Measurements from ENCODE around the gene POP4. TPM values are rescaled to one million over a fixed set of nuclear protein-coding genes. Genes with fewer than 3 reads are reported as not detected.

The POP4 gene
- total RNA-seq, 4 donors from 2014 or later, result 46.3 to 56.5 (median 54.8) TPM

DNA sequence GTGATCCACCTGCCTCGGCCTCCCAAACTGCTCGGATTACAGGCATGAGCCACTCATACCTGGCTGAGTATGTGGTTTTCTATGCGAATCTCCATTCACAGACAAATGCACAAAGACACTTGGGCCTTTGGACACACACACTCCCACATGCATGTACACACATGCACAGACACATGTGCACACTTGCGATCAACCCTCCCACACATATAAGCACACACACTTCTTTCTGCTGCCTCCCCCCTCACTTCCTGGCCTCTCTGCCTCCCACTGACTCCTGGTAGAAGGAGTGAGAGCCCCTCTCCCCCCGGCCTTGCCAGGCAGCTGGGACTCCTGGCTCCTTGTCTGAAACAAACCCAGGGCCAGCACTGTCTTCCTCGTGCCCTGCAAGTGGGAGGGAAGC, 29.9 kb downstream of the POP4 start:
- Histone ChIP-seq H3K27ac (no peak overlapping the region), H3K27me3 (peaks cover 0 to 3% (median 0%) of the 10 kb centered on the region in 4 donors), H3K4me1 (no peaks in the 10 kb centered on the region), H3K4me3 (no peak overlapping the region), H3K9me3 (no peaks in the 10 kb centered on the region), H3K36me3 (no peaks in the 10 kb centered on the region)
- intact Hi-C loops (cut with DNase I), result no loop called here
- TF ChIP-seq POLR2A (IDR thresholded peaks at IDR 0.05), result no peak
- TF ChIP-seq, protein P1, sequence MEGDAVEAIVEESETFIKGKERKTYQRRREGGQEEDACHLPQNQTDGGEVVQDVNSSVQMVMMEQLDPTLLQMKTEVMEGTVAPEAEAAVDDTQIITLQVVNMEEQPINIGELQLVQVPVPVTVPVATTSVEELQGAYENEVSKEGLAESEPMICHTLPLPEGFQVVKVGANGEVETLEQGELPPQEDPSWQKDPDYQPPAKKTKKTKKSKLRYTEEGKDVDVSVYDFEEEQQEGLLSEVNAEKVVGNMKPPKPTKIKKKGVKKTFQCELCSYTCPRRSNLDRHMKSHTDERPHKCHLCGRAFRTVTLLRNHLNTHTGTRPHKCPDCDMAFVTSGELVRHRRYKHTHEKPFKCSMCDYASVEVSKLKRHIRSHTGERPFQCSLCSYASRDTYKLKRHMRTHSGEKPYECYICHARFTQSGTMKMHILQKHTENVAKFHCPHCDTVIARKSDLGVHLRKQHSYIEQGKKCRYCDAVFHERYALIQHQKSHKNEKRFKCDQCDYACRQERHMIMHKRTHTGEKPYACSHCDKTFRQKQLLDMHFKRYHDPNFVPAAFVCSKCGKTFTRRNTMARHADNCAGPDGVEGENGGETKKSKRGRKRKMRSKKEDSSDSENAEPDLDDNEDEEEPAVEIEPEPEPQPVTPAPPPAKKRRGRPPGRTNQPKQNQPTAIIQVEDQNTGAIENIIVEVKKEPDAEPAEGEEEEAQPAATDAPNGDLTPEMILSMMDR (IDR thresholded peaks at IDR 0.05), result no peak
- no peak for DNase-seq
- 55% methylated on average over 5 of the region's 6 CpGs for WGBS, 2 donors

DNA sequence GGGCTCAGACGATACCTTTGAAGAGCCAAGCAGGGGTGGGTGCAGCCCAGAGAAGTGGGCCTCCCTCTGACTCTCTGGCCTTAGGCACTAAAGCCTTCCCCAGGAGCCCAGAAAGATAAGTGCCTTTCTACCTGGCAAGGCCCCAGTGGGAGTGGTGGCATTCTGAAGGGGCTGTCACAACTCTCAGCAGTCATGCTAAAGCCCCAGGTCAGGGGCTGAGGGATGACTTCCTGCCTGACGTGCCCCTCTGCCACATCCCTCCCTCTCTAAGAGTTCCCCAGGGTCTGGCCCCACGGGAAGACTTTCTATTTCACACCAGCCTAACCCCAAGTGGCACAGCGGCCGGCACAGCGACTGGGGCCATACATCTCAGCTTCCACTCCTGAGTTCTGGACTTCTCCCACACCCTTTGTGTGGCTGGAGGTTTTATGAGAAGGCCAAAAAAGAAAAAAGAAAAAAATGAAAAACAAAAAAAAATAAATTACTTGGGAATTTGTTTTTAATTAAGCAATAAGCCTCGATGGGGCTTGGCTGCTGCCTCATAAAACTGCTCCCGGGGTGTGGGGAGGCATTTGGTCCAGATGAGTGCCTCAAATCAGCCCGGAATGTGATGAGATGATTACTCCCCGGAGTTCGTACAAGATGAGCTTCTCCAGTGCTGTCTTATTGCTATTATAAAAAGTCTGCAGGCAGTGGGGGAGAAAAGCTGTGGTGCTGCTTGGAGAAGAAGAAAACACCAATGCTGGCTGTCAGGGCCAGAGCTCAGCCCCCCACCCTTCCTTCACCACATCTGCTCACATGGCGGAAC, 30.7 kb downstream of the POP4 start:
- Histone ChIP-seq H3K9me3 (no peaks in the 10 kb centered on the region), H3K4me3 (no peak overlapping the region), H3K27me3 (peaks cover 0 to 6% (median 0%) of the 10 kb centered on the region in 4 donors), H3K27ac (no peak overlapping the region), H3K36me3 (no peaks in the 10 kb centered on the region), H3K4me1 (no peaks in the 10 kb centered on the region)
- TF ChIP-seq POLR2A (IDR thresholded peaks at IDR 0.05), result no peak
- TF ChIP-seq, protein P1 (IDR thresholded peaks at IDR 0.05), result no peak
- DNase-seq, result no peak
- intact Hi-C loops (cut with DNase I), result no loop called here
- 63 to 75% methylated on average over 11 to 12 of the region's 12 CpGs for WGBS, 2 donors

DNA sequence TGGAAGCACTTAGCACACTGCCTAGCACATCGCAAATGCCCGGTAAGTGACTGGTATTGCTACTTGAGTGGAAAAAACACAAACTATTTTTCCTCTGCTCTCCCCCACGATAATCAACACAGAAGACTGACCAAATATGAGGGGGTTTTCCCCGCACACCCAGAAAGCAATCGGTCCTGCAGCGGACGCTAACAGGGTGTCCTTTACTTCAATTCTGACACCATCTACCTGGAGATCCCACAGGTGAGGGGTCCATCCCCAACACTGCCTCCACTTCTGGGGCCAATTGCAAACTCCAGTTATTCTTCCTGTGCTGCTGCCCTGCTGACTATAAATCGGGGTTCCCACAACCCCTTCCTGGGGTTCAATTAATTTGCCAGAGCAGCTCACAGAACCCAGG, 33.0 kb downstream of the POP4 start:
- no peaks in the 10 kb centered on the region for H3K9me3 ChIP-seq
- no peak overlapping the region for H3K4me3 ChIP-seq
- TF ChIP-seq, protein P1 (IDR thresholded peaks at IDR 0.05), result no peak
- no peak for TF ChIP-seq POLR2A (IDR thresholded peaks at IDR 0.05)
- H3K27me3 ChIP-seq, result peaks cover 0 to 9% (median 0%) of the 10 kb centered on the region in 4 donors
- 87 to 88% methylated on average over 7 to 8 of the region's 8 CpGs for WGBS, 2 donors
- H3K4me1 ChIP-seq, result no peaks in the 10 kb centered on the region
- H3K36me3 ChIP-seq, result no peaks in the 10 kb centered on the region
- intact Hi-C loops (cut with DNase I), result no loop called here
- no peak overlapping the region for H3K27ac ChIP-seq
- DNase-seq, result no peak

DNA sequence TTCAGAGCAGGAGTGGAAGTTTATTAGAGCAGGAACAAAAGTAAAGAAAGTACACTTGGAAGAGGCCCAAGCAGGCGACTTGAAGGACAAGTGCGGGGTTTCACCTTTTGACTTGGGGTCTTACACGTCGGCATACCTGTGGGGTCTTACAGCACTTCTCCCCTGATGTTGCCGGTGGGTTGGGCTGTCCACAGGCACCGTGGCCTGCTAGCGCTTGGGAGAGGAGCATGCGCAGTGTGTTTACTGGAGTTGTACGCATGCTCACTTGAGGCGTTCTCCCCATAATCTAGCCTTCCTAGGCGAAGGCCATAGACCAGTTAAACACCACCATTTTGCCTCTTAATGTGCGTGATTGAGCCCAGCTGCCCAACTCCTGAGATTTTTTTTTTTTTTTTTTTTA, 34.1 kb downstream of the POP4 start:
- H3K4me3 ChIP-seq, result no peak overlapping the region
- TF ChIP-seq, protein P1 (IDR thresholded peaks at IDR 0.05), result no peak
- TF ChIP-seq POLR2A (IDR thresholded peaks at IDR 0.05), result no peak
- H3K27ac ChIP-seq, result no peak overlapping the region
- intact Hi-C loops (cut with DNase I), result no loop called here
- 84 to 86% methylated on average over 8 to 12 of the region's 12 CpGs for WGBS, 2 donors
- H3K27me3 ChIP-seq, result peaks cover 0 to 9% (median 0%) of the 10 kb centered on the region in 4 donors
- no peaks in the 10 kb centered on the region for H3K36me3 ChIP-seq
- H3K9me3 ChIP-seq, result no peaks in the 10 kb centered on the region
- H3K4me1 ChIP-seq, result peaks cover 0 to 9% (median 4%) of the 10 kb centered on the region in 3 donors
- DNase-seq, result no peak

DNA sequence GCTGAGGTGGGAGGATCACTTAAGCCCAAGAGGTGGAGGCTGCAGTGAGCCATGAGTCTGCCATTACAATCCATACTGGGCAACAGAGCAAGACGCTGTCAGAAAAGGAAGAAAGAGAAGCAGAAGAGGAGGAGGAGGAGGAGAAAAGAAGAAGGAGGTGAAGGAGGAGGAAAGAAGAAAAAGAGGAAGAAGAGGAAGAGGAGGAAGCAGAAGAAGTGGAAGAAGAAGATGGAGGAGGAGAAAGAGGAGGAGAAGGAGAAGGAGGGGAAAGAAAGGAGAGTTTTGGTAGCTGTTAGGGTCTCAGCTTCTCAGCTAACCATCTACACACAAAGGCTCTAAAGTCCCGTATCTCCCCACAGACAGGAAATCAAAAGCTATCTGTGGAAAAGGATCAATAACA, 35.5 kb downstream of the POP4 start:
- intact Hi-C loops (cut with DNase I), result no loop called here
- Histone ChIP-seq H3K4me1 (peaks cover 0 to 22% (median 17%) of the 10 kb centered on the region in 3 donors), H3K36me3 (no peaks in the 10 kb centered on the region), H3K27ac (no peak overlapping the region), H3K27me3 (peaks cover 0 to 9% (median 0%) of the 10 kb centered on the region in 4 donors), H3K9me3 (no peaks in the 10 kb centered on the region), H3K4me3 (no peak overlapping the region)
- WGBS, 2 donors, result 71 to 75% methylated on average over 2 of the region's 2 CpGs
- TF ChIP-seq, protein P1 (IDR thresholded peaks at IDR 0.05), result no peak
- TF ChIP-seq POLR2A (IDR thresholded peaks at IDR 0.05), result no peak
- no peak for DNase-seq

Measured in esophagus squamous epithelium (tissue), 5 donors.